GM06990 (cell line): ENCODE measurements around the gene SC5D.

Experiments used
- DNase-seq: peaks from one replicate; pipeline ENCODE4 v3.0.0-alpha.2; 2011; ENCODE audit not compliant: insufficient read length; ENCODE audit errors: extremely low read depth
- H3K27me3 ChIP-seq: replicated peaks from 2 replicates; pipeline ENCODE4 v1.6.0; 2011; ENCODE audit warnings: low read length; ENCODE audit not compliant: control insufficient read depth, insufficient read depth
- H3K36me3 ChIP-seq: 2 replicates; pipeline ENCODE4 v1.5.1; 2011; ENCODE audit warnings: low read length; ENCODE audit not compliant: control insufficient read depth, insufficient read depth
- H3K4me3 ChIP-seq: replicated peaks from 2 replicates; pipeline ENCODE4 v1.5.1; 2011; ENCODE audit warnings: low read depth, mild to moderate bottlenecking, control low read depth, low read length
- CTCF ChIP-seq: IDR thresholded peaks from 2 replicates; pipeline ENCODE4 v1.5.1; 2011; ENCODE audit warnings: low read length, control low read depth, mild to moderate bottlenecking, inconsistent platforms; ENCODE audit not compliant: insufficient read depth, poor library complexity, severe bottlenecking

SC5D gene

DNA sequence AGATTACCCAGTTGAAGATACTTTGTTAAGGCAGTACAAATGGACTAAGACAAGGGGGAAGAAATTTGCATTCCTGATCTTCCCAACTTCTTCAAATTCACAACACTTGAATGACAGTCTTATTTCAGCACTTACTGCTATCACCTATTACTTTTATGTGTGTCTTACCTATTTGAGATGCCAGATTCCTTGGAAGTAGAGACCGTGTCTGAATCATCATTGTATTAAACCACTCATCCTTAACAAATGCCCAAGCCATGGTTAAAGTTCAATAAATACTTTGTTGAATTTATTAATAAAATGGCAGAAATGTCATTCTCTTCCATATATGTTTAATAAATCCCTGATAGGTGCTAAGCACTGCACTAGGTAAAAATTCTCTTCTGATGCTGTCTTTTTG, 18.3 kb downstream of the SC5D start:
- no peak for DNase-seq
- H3K36me3 ChIP-seq = no peaks in the 10 kb centered on the region; the same call in none of the 2 replicates
- H3K4me3 ChIP-seq = no peak overlapping the region
- TF ChIP-seq CTCF = no peak
- no peaks in the 10 kb centered on the region for H3K27me3 ChIP-seq

DNA sequence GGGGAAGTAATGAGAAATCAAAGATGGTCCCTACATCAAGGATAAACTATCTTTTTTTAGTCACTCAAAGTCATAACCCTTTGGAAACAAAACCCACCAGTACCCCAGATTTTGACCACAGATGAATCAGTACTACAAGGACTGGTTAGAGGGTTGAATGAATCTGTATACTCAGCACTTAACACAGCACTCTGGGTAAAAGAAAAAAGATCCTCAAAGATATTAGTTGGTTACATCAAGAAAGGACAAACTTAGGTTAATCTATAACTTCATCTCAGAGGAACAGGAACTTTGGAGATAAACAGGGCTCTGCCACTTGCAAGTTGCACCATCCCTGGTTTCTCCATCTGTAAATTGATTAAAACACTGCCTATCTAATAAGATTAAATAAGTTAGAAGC, 18.8 kb downstream of the SC5D start:
- Histone ChIP-seq H3K4me3 (no peak overlapping the region), H3K27me3 (no peaks in the 10 kb centered on the region), H3K36me3 (no peaks in the 10 kb centered on the region; the same call in none of the 2 replicates)
- TF ChIP-seq CTCF = no peak
- DNase-seq = no peak

- DNase-seq = no peak
- Histone ChIP-seq H3K27me3 (no peaks in the 10 kb centered on the region), H3K36me3 (no peaks in the 10 kb centered on the region), H3K4me3 (no peak overlapping the region)
- TF ChIP-seq CTCF = no peak
Measured at GRCh38 chr11:121312483-121312882, 19.9 kb downstream of the SC5D start.

- H3K27me3 ChIP-seq = no peaks in the 10 kb centered on the region
- peak; percentile 84 for TF ChIP-seq CTCF
- no peaks in the 10 kb centered on the region for H3K36me3 ChIP-seq
- DNase-seq = peak; percentile 24
- no peak overlapping the region for H3K4me3 ChIP-seq
Measured at GRCh38 chr11:121318848-121319834, 26.6 kb downstream of the SC5D start.

DNA sequence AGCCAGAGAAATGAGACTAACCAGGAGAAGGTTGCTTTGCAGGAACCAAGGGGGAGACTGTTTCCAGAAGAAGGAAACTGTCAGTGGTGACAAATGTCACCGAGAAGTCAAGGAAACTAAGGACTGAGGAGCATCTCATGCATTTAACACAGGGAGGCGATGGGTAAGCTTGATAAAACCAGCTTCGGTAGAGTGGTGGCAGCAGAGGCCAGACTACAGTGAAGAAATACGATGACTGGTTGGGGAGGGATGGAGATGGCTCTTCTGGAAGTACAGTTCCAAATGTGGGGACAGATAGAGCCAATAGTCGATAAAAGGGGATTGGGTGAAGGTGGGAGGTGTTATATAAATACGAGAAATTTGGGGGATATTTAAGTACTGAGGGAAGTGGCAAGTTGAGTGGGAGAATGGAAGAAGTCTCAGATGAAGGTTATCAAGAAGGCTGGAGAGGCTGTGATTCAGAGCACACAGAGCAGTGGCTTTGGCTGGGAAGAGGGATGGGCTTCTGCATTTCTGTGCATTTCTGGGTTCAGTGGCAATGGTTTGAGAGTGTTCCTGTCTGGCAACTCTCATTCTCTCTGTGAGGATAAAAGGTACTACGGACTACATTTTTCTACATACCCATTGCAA, 29.2 kb downstream of the SC5D start:
- H3K4me3 ChIP-seq = no peak overlapping the region
- peak; percentile 9 for DNase-seq
- peak; percentile 63 for TF ChIP-seq CTCF
- no peaks in the 10 kb centered on the region for H3K27me3 ChIP-seq
- H3K36me3 ChIP-seq = no peaks in the 10 kb centered on the region
